A673 (cell line): ENCODE results near the gene ROBO2.

Experiments used
- CTCF ChIP-seq: fragments of 300-800, 200-600 bp; sonication (generic); conservative IDR thresholded peaks from 2 replicates; pipeline ENCODE4 v1.5.1; 2017; ENCODE audit warnings: low read depth, mild to moderate bottlenecking, antibody characterized with exemption, low read length, moderate library complexity, mixed read lengths
- EZH2 ChIP-seq: fragments of 200-600 bp; sonication (generic); IDR thresholded peaks from 2 replicates; pipeline ENCODE4 v1.6.1; 2017; ENCODE audit warnings: borderline replicate concordance, low read depth, mild to moderate bottlenecking, mixed read lengths, antibody characterized with exemption, low read length; ENCODE audit not compliant: poor library complexity, severe bottlenecking

GRCh38 chr3:77068808-77069207 is 28.9 kb downstream of the ROBO2 start:
- TF ChIP-seq CTCF (no peak), EZH2 (no peak)
